ENCODE measurements around the gene SLC39A5. TPM values are rescaled to one million over a fixed set of nuclear protein-coding genes. Genes with fewer than 3 reads are reported as not detected.
A peak's percentile ranks its signal among the peaks of the same experiment; 100 is the strongest.

The SLC39A5 gene
- total and polyA plus RNA-seq, 4 donors, result 125 to 195 (median 142) TPM

GRCh38 chr12:56212361-56212760, 17.5 kb upstream of the SLC39A5 start:
- no peak overlapping the region for H3K4me3 ChIP-seq (ENCODE audit: low read depth in 1 of 3, low read length in 3 of 3)
- H3K27me3 ChIP-seq (ENCODE audit: control insufficient read depth in 4 of 4, insufficient read depth in 4 of 4, low read length in 3 of 4), result no peaks in the 10 kb centered on the region
- no peak overlapping the region for H3K27ac ChIP-seq (ENCODE audit: low read depth in 1 of 2, low read length in 2 of 2)
- H3K9me3 ChIP-seq (ENCODE audit: control insufficient read depth in 4 of 4, low read length in 3 of 4), result no peaks in the 10 kb centered on the region
- no peak for DNase-seq (ENCODE audit: low spot score)
- WGBS, result 86% methylated on average over 1 of the region's 1 CpG
- no peak overlapping the region for H3K9ac ChIP-seq (ENCODE audit: low read depth in 1 of 2, low read length in 2 of 2)
- peaks cover 11 to 46% (median 46%) of the 10 kb centered on the region in 4 donors for H3K36me3 ChIP-seq (ENCODE audit: control insufficient read depth in 4 of 4, insufficient read depth in 3 of 4, low read depth in 1 of 4, low read length in 3 of 4)
- no peak for TF ChIP-seq HNF4A (conservative IDR thresholded peaks at IDR 0.05)
- H3K4me1 ChIP-seq (ENCODE audit: control insufficient read depth in 4 of 4, insufficient read depth in 4 of 4, low read length in 3 of 4), result peaks cover 0 to 9% (median 4%) of the 10 kb centered on the region in 4 donors

DNA sequence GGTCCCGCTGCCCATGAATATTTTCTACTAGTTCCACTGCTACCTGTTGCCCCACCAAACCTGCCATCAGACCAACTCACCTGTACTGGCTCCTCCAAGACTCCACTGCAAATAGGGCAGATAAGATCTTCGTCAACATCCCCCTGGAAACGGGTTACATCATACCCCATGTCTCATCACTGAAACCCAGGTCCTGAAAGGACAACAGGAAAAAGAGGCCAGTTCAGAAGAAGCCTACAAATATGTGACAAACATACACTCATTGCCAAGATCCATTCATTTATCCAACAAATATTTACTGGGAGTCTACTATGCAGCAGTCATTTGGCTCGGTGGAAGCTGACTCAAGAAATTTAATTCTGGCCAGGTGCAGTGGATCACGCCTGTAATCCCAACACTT, 16.0 kb upstream of the SLC39A5 start:
- WGBS, result 93% methylated on average over 5 of the region's 5 CpGs
- H3K9ac ChIP-seq (ENCODE audit: low read depth in 1 of 2, low read length in 2 of 2), result no peak overlapping the region
- H3K9me3 ChIP-seq (ENCODE audit: control insufficient read depth in 4 of 4, low read length in 3 of 4), result no peaks in the 10 kb centered on the region
- no peak overlapping the region for H3K4me3 ChIP-seq (ENCODE audit: low read depth in 1 of 3, low read length in 3 of 3)
- TF ChIP-seq NR2F2 (IDR thresholded peaks at IDR 0.05) (no peak), FOXA1 (IDR thresholded peaks at IDR 0.05) (no peak), ZBTB33 (IDR thresholded peaks at IDR 0.05) (no peak), RAD21 (IDR thresholded peaks at IDR 0.05) (no peak), RXRA (IDR thresholded peaks at IDR 0.05) (no peak), FOXA2 (IDR thresholded peaks at IDR 0.05) (no peak), YY1 (IDR thresholded peaks at IDR 0.05) (no peak), EGR1 (IDR thresholded peaks at IDR 0.05; ENCODE audit: low read depth in 2 of 2) (no peak)
- H3K36me3 ChIP-seq (ENCODE audit: control insufficient read depth in 4 of 4, insufficient read depth in 3 of 4, low read depth in 1 of 4, low read length in 3 of 4), result peaks cover 7 to 38% (median 37%) of the 10 kb centered on the region in 4 donors
- H3K4me1 ChIP-seq (ENCODE audit: control insufficient read depth in 4 of 4, insufficient read depth in 4 of 4, low read length in 3 of 4), result peaks cover 0 to 9% (median 4%) of the 10 kb centered on the region in 4 donors
- peak overlapping the region in 1 of 2 donors; percentile 7 for H3K27ac ChIP-seq (ENCODE audit: low read depth in 1 of 2, low read length in 2 of 2)
- no peak for DNase-seq (ENCODE audit: low spot score)
- no peaks in the 10 kb centered on the region for H3K27me3 ChIP-seq (ENCODE audit: control insufficient read depth in 4 of 4, insufficient read depth in 4 of 4, low read length in 3 of 4)

- WGBS, result 95% methylated on average over 3 of the region's 3 CpGs
- Histone ChIP-seq H3K9me3 (ENCODE audit: control insufficient read depth in 4 of 4, low read length in 3 of 4) (no peaks in the 10 kb centered on the region), H3K9ac (ENCODE audit: low read depth in 1 of 2, low read length in 2 of 2) (no peak overlapping the region), H3K27me3 (ENCODE audit: control insufficient read depth in 4 of 4, insufficient read depth in 4 of 4, low read length in 3 of 4) (no peaks in the 10 kb centered on the region), H3K4me1 (ENCODE audit: control insufficient read depth in 4 of 4, insufficient read depth in 4 of 4, low read length in 3 of 4) (peaks cover 2 to 24% (median 15%) of the 10 kb centered on the region in 4 donors), H3K4me3 (ENCODE audit: low read depth in 1 of 3, low read length in 3 of 3) (no peak overlapping the region), H3K27ac (ENCODE audit: low read depth in 1 of 2, low read length in 2 of 2) (no peak overlapping the region), H3K36me3 (ENCODE audit: control insufficient read depth in 4 of 4, insufficient read depth in 3 of 4, low read depth in 1 of 4, low read length in 3 of 4) (peaks cover 7 to 28% (median 24%) of the 10 kb centered on the region in 4 donors)
- DNase-seq (ENCODE audit: low spot score), result no peak
- TF ChIP-seq RXRA (IDR thresholded peaks at IDR 0.05), result no peak
- no peak for TF ChIP-seq JUND (IDR thresholded peaks at IDR 0.05)
- TF ChIP-seq HNF4G (IDR thresholded peaks at IDR 0.05), result no peak
- TF ChIP-seq TAF1 (conservative IDR thresholded peaks at IDR 0.05), result no peak
- no peak for TF ChIP-seq MAX (IDR thresholded peaks at IDR 0.05)
- no peak for TF ChIP-seq SP1 (IDR thresholded peaks at IDR 0.05)
- TF ChIP-seq REST (IDR thresholded peaks at IDR 0.05), result no peak
- no peak for TF ChIP-seq NR2F2 (IDR thresholded peaks at IDR 0.05)
- no peak for TF ChIP-seq EGR1 (IDR thresholded peaks at IDR 0.05; ENCODE audit: low read depth in 2 of 2)
- TF ChIP-seq RAD21 (IDR thresholded peaks at IDR 0.05), result no peak
- TF ChIP-seq ZBTB33 (IDR thresholded peaks at IDR 0.05), result no peak
- TF ChIP-seq YY1 (IDR thresholded peaks at IDR 0.05), result no peak
- no peak for TF ChIP-seq FOXA2 (IDR thresholded peaks at IDR 0.05)
- TF ChIP-seq, protein P1, sequence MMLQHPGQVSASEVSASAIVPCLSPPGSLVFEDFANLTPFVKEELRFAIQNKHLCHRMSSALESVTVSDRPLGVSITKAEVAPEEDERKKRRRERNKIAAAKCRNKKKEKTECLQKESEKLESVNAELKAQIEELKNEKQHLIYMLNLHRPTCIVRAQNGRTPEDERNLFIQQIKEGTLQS (IDR thresholded peaks at IDR 0.05), result no peak
- TF ChIP-seq GABPA (IDR thresholded peaks at IDR 0.05 in 1 of 2, conservative IDR thresholded peaks at IDR 0.05 in 1 of 2), result no peak
- TF ChIP-seq, protein P2, sequence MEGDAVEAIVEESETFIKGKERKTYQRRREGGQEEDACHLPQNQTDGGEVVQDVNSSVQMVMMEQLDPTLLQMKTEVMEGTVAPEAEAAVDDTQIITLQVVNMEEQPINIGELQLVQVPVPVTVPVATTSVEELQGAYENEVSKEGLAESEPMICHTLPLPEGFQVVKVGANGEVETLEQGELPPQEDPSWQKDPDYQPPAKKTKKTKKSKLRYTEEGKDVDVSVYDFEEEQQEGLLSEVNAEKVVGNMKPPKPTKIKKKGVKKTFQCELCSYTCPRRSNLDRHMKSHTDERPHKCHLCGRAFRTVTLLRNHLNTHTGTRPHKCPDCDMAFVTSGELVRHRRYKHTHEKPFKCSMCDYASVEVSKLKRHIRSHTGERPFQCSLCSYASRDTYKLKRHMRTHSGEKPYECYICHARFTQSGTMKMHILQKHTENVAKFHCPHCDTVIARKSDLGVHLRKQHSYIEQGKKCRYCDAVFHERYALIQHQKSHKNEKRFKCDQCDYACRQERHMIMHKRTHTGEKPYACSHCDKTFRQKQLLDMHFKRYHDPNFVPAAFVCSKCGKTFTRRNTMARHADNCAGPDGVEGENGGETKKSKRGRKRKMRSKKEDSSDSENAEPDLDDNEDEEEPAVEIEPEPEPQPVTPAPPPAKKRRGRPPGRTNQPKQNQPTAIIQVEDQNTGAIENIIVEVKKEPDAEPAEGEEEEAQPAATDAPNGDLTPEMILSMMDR (IDR thresholded peaks at IDR 0.05; ENCODE audit: low read depth, low read length, missing input control), result no peak
- TF ChIP-seq FOXA1 (IDR thresholded peaks at IDR 0.05), result no peak
- no peak for TF ChIP-seq HNF4A (conservative IDR thresholded peaks at IDR 0.05)
Measured at GRCh38 chr12:56216461-56216860, 13.4 kb upstream of the SLC39A5 start.

All from liver (tissue), 9 donors.